ENCODE results near the gene TTC7B.

Gene TTC7B

GRCh38 chr14:90666571-90666970 lies 149.7 kb downstream of the TTC7B start:
- no peak for DNase-seq

- DNase-seq, result no peak
Observed at GRCh38 chr14:90665321-90666000, 150.8 kb downstream of the TTC7B start.

GRCh38 chr14:90664911-90665310 lies 151.3 kb downstream of the TTC7B start:
- no peak for DNase-seq

GRCh38 chr14:90663680-90664079 lies 152.6 kb downstream of the TTC7B start:
- DNase-seq, result no peak

- DNase-seq, result no peak
Observed at GRCh38 chr14:90663140-90663539, 153.1 kb downstream of the TTC7B start.

GRCh38 chr14:90661866-90662265 lies 154.4 kb downstream of the TTC7B start:
- DNase-seq, result no peak

GRCh38 chr14:90660865-90661570 lies 155.2 kb downstream of the TTC7B start:
- no peak for DNase-seq

- no peak for DNase-seq
Observed at GRCh38 chr14:90659156-90659555, 157.1 kb downstream of the TTC7B start.

- peak; percentile 43 for DNase-seq
Observed at GRCh38 chr14:90658541-90658967, 157.7 kb downstream of the TTC7B start.

- no peak for DNase-seq
Observed at GRCh38 chr14:90656973-90657372, 159.3 kb downstream of the TTC7B start.

- DNase-seq, result no peak
Observed at GRCh38 chr14:90655829-90656228, 160.4 kb downstream of the TTC7B start.

- DNase-seq, result no peak
Observed at GRCh38 chr14:90654831-90655276, 161.4 kb downstream of the TTC7B start.

- no peak for DNase-seq
Observed at GRCh38 chr14:90652626-90653025, 163.6 kb downstream of the TTC7B start.

GRCh38 chr14:90651976-90652560 lies 164.2 kb downstream of the TTC7B start:
- DNase-seq, result no peak

GRCh38 chr14:90651271-90651804 lies 164.9 kb downstream of the TTC7B start:
- no peak for DNase-seq

- DNase-seq, result no peak
Observed at GRCh38 chr14:90649557-90650135, 166.6 kb downstream of the TTC7B start.

- DNase-seq, result no peak
Observed at GRCh38 chr14:90649083-90649482, 167.1 kb downstream of the TTC7B start.

GRCh38 chr14:90648421-90648820 lies 167.8 kb downstream of the TTC7B start:
- DNase-seq, result no peak

GRCh38 chr14:90647473-90648005 lies 168.7 kb downstream of the TTC7B start:
- DNase-seq, result no peak

GRCh38 chr14:90645842-90646443 lies 170.3 kb downstream of the TTC7B start:
- no peak for DNase-seq

- no peak for DNase-seq
Observed at GRCh38 chr14:90644882-90645281, 171.3 kb downstream of the TTC7B start.

GRCh38 chr14:90643982-90644670 lies 172.1 kb downstream of the TTC7B start:
- DNase-seq, result no peak
